Coronary artery (tissue), 2 donors: ENCODE data around the gene RXRB.
A peak's percentile ranks its signal among the peaks of the same experiment; 100 is the strongest.

Experiments
- DNase-seq: peaks from one replicate; pipeline ENCODE4 v3.0.0-alpha.2; 2017; ENCODE audit warnings: low spot score
- H3K27ac ChIP-seq, 2 donors: fragments of 200-600 bp; sonication (generic); one replicate each; pipeline ENCODE4 v1.5.1; 2016 to 2019
- H3K4me3 ChIP-seq: fragments of 200-600 bp; sonication (generic); 2 replicates; pipeline ENCODE4 v1.5.1; 2016; ENCODE audit warnings: mild to moderate bottlenecking, moderate library complexity
- TF ChIP-seq, protein P1 (sequence below): fragments of 200-600 bp; sonication (generic); IDR thresholded peaks from one replicate; pipeline ENCODE4 v1.5.1; 2019; ENCODE audit warnings: antibody characterized with exemption

Gene RXRB

DNA sequence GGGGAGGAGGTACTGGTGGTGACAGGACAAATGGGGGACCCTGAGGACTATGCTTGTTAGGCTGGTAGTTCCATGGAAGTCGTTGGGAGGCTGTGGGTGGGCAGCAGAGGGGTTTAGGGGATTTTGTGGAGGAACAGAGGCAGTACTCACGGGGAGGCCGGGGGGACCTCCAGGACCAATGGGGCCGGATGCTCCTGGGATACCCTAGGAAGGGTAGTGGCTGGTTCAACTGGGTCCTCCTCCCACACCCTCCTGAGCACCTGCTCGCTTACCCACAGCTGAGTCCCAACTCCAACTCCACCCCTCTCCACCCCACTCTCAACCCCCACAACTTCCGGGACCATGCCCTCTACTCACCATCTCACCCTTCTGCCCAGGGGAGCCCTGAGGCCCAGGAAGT lies 34.1 kb downstream of the RXRB start:
- TF ChIP-seq, protein P1, sequence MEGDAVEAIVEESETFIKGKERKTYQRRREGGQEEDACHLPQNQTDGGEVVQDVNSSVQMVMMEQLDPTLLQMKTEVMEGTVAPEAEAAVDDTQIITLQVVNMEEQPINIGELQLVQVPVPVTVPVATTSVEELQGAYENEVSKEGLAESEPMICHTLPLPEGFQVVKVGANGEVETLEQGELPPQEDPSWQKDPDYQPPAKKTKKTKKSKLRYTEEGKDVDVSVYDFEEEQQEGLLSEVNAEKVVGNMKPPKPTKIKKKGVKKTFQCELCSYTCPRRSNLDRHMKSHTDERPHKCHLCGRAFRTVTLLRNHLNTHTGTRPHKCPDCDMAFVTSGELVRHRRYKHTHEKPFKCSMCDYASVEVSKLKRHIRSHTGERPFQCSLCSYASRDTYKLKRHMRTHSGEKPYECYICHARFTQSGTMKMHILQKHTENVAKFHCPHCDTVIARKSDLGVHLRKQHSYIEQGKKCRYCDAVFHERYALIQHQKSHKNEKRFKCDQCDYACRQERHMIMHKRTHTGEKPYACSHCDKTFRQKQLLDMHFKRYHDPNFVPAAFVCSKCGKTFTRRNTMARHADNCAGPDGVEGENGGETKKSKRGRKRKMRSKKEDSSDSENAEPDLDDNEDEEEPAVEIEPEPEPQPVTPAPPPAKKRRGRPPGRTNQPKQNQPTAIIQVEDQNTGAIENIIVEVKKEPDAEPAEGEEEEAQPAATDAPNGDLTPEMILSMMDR = no peak

DNA sequence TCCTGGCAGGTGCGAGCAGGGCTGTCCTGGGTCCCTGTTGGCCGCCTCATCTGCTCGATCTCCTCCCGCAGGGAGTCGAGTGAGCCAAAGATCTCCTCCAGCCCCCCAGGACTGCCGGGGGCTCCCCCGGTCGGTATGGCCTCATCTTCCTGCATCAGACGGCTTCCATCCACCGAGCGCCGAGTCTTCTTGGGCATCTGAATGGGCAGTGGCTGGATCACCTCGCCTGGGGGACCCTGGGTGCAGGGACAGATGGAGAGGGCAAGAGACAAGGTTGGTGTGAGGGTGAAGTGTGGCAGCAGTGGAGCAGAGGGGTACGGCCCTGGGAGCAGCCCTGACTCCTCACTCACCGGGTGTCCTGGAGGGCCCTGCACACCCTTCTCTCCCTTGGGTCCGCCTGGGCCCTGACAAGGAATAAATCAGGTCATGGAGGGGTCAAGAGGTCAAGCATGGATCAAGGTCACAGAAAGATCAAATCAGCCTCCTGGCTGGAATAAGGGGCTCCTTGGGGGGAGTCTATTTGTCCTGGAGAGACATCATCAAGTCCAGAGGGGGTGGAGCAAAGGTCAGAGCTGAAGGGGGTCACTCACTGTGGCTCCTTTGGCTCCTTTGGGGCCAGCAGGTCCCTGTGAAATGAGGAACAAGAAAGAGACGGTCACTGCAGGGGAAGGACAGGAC lies 34.7 kb downstream of the RXRB start:
- no peak overlapping the region for H3K4me3 ChIP-seq
- H3K27ac ChIP-seq = no peak overlapping the region
- DNase-seq = peak; percentile 71
- TF ChIP-seq, protein P1 = no peak

More for the DNA sequence above, 34.1 kb downstream of the RXRB start:
- Histone ChIP-seq H3K27ac (no peak overlapping the region), H3K4me3 (no peak overlapping the region)
- DNase-seq = no peak

DNA sequence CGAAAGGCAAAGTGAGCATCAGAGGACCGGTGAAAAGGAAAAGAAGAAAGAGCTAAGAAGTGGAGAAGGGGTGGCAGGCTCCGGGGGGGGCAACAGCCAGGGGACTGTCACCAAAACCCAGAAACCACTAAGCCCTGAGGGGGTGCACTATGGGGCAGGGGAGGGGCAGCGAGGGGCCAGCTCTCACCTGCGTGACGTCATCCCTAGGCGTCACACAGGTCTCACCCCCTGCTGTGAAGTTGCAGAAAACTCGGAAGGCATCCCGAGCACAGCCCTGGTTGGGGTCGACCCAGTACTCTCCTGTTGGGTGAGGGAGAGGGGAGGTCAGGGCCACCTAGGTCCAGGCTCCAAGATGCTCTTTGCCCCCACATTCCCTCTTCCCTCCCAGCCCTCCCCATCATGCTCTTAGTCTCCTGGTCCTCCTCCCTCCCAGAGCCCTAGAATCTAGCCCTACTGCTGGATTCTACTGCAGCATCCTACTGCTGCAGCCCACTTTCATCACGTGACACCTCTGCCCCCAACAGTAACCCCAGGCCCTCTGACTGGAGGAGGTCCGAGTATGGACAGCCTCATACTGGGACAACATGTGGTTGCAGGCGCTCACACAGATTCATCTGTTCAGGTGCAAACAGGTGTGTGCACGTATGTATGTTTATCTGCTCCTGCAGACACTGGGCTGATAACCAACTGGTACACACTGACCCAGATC lies 35.6 kb downstream of the RXRB start:
- TF ChIP-seq, protein P1 = no peak
- no peak overlapping the region for H3K4me3 ChIP-seq
- no peak overlapping the region for H3K27ac ChIP-seq
- peak; percentile 70 for DNase-seq

DNA sequence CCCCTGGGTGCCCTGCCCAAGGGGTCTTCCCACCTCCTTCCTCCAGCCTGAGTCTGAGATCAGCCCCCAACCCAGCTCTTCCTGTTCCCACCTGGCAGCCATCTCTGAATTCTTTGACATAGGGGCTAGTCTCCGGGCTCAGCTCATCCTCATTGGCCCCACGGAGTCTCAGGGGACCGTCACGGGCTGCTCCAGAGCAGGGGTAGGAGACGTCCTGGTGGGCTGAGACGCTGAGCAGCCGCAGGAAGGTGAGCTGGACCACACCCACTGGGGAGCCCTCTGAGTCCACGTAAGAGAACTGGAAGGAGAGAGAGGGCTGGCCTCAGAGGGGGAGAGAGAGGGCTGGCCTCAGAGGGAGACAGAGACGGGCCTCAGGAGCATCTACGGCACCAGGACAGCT lies 36.3 kb downstream of the RXRB start:
- TF ChIP-seq, protein P1 = no peak
- H3K27ac ChIP-seq = no peak overlapping the region

DNA sequence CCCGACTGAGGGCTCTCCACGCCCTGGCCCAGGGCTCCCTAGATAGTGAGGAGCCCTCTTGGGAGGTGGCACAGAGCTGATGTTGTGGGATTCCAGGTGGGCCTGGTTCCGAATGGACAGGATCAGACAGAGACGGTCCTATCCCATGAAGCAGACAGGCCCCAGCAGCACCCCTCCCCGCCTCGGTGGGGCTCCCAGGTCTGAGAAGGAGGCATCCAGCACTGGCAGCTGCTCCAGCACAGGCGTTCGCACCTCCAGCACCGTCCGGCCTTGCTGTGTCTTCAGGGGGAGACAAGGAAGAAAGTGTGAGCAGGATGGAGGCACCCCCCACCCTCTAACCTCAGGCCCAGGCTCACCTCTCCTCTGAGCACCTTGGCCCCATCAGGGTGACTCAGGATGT lies 36.9 kb downstream of the RXRB start:
- TF ChIP-seq, protein P1 = no peak
- peak; percentile 65 for DNase-seq
- H3K4me3 ChIP-seq = no peak overlapping the region
- no peak overlapping the region for H3K27ac ChIP-seq

More for the DNA sequence above, 36.3 kb downstream of the RXRB start:
- DNase-seq = peak; percentile 52
- no peak overlapping the region for H3K4me3 ChIP-seq

DNA sequence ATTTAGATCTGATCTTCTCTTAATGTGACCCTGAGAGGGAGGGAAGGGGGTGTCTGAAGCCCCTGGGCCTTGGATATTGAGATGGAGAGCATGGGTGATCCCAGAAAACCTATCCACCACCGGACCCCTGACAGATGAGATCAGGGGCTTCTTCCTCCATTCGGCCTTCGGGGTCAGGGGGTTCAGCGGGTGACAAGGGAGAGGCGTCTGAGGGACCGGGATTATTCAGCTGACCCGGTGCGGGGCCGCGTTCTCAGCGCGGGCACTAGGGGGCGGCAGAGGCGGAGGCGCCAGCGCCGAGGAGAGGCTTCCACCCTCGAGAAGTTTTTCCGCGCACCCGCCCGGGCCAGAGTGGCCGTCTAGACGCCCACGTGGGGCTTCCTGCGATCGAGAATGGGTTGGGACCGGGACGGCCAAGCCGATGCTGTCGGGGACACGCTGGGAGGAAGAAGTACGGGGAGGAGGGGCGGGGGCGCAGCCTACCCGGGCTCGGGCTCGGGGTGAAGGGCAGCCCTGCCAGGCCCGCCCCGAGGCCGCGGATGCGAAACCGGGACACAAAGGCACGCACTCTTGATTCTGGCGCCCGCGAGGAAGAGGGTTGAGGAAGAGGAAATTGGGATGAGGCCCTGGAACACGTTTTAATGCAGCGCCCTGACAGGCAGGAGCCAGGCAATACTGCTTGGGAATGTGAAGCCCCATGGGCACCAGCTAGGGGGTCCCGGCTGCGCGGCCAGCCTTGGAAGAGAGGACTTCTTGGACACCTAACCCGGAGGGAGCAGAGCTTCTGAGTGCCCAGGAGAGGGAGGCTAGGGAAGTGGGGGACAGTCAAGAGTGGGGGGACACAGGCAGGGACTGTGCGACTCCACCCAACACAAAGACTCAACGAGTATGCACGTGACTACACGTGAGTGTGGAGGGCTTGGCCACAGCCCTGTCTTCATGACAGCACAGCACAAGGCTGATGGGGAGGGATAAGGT lies 38.8 kb downstream of the RXRB start:
- H3K27ac ChIP-seq = peak overlapping the region in 1 of 2 donors; percentile 75
- peak overlapping the region; percentile 65 for H3K4me3 ChIP-seq
- TF ChIP-seq, protein P1 = peak; percentile 95
- peak; percentile 88 for DNase-seq
